Transverse colon (tissue), 4 donors: ENCODE results near the gene ID1. TPM values are rescaled to one million over a fixed set of nuclear protein-coding genes. Genes with fewer than 3 reads are reported as not detected.

Source experiments
- DNase-seq: peaks from one replicate; pipeline ENCODE4 v3.0.0-alpha.2; 2019
- H3K27ac ChIP-seq, 4 donors: fragments of 200-600 bp; sonication (generic); 2 replicates each; pipeline ENCODE4 v1.5.1; 2016 to 2018; ENCODE audit warnings: inconsistent platforms in 4 of 4
- H3K27me3 ChIP-seq: fragments of 200-600 bp; sonication (generic); 2 replicates; pipeline ENCODE4 v1.5.1; 2017; ENCODE audit warnings: inconsistent platforms
- H3K36me3 ChIP-seq, 4 donors: fragments of 200-600 bp; sonication (generic); 2 replicates each; pipeline ENCODE4 v1.5.1; 2017 to 2019; ENCODE audit warnings: inconsistent platforms in 4 of 4
- H3K4me1 ChIP-seq, 4 donors: fragments of 200-600 bp; sonication (generic); 2 replicates each; pipeline ENCODE4 v1.5.1; 2017 to 2020; ENCODE audit warnings: inconsistent platforms in 4 of 4
- H3K4me3 ChIP-seq, 4 donors: fragments of 200-600 bp; sonication (generic); 1 replicate in 1 of 4; 2 replicates in 3 of 4; pipeline versions ENCODE4 v1.5.1 to v1.6.1; 2017 to 2019; ENCODE audit warnings: inconsistent platforms in 4 of 4
- H3K9me3 ChIP-seq, 2 donors: fragments of 200-600 bp; sonication (generic); 2 replicates each; pipeline ENCODE4 v1.5.1; 2017 to 2019; ENCODE audit warnings: inconsistent platforms in 2 of 2
- EP300 ChIP-seq: sonication (generic); formaldehyde crosslinking; IDR thresholded peaks from one replicate; pipeline ENCODE4 v1.6.1; 2017; ENCODE audit warnings: antibody characterized with exemption, low read depth
- POLR2A ChIP-seq: fragments of 450-650 bp; IDR thresholded peaks from one replicate; pipeline ENCODE4 v1.6.1; 2016; ENCODE audit warnings: antibody characterized with exemption, mild to moderate bottlenecking, moderate library complexity
- POLR2AphosphoS5 ChIP-seq, 3 donors: sonication (generic); formaldehyde crosslinking; IDR thresholded peaks; one replicate each; pipeline ENCODE4 v1.6.1; 2016; ENCODE audit warnings: antibody characterized with exemption in 3 of 3
- whole genome bisulfite sequencing, 2 donors: methylation state at CpG; one replicate each; pipeline ENCODE4 v1.1.5; 2018; ENCODE audit warnings: low coverage in 1 of 2; 5-methylcytosine and 5-hydroxymethylcytosine counted together
- in situ Hi-C, 4 donors: fragments of 200-750 bp; cut with MboI; loops; one replicate each; pipeline versions ENCODE4 v1.15.0 to v1.15.1; 2017; ENCODE audit warnings: low sequenced_read_pairs in 3 of 4, low pct_ligation_motif_present in 1 of 4, low pct_unique_long_range_greater_than_20kb in 1 of 4
- intact Hi-C: fragments of 100-400 bp; cut with DNase I; formaldehyde crosslinking; loops from one replicate; pipeline ENCODE4 v1.15.1; 2023; ENCODE audit warnings: low total_unique reads
- small RNA-seq, 4 donors: library from RNA; depleted of rRNA; stranded (forward); fragments of <200 nt; gene quantifications; one replicate each; pipeline ENCODE3, GENCODE V24; 2016
- total RNA-seq, 4 donors: library from RNA; depleted of rRNA; stranded (reverse); fragments of >200 nt; gene quantifications; one replicate each; pipeline ENCODE4 v1.1.0, GENCODE V29; 2016
- TF ChIP-seq, protein P1 (sequence below), 5 experiments: fragments of 200-600 bp in 3 of 5; fragments of 450-650 bp in 2 of 5; sonication (generic) in 3 of 5; IDR thresholded peaks; 1 replicate in 2 of 5; 2 replicates in 3 of 5; pipeline ENCODE4 v1.5.1; 2016 to 2017; ENCODE audit warnings: antibody characterized with exemption in 5 of 5, inconsistent platforms in 3 of 5, mild to moderate bottlenecking in 2 of 5, moderate library complexity in 1 of 5

ID1 gene
- total RNA-seq, 4 donors from 2014 or later = 516 to 1,015 (median 933) TPM

DNA sequence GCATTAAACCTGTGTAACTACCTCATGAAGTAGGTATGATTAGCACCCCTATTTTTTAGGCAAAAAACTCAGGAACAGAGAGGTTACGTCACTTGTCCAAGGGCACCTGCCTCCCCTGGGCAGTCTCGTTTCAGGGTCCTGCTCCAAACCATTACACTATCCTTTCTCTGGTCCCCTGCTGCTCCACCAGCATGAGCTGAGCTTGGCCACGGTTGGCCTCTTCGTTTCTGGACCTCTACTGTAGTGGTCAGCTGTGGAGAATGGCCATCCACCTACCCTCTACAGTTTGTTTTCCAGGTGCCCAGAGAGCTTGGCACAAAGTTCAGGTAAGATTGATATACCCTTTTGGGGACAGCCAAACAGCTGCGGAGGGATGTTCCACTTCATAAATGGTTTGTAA lies 49.4 kb downstream of the ID1 start:
- no peaks in the 10 kb centered on the region for H3K27me3 ChIP-seq
- H3K27ac ChIP-seq = no peak overlapping the region
- H3K36me3 ChIP-seq = no peaks in the 10 kb centered on the region
- intact Hi-C loops = no loop called here
- no peaks in the 10 kb centered on the region for H3K9me3 ChIP-seq
- TF ChIP-seq, protein P1, sequence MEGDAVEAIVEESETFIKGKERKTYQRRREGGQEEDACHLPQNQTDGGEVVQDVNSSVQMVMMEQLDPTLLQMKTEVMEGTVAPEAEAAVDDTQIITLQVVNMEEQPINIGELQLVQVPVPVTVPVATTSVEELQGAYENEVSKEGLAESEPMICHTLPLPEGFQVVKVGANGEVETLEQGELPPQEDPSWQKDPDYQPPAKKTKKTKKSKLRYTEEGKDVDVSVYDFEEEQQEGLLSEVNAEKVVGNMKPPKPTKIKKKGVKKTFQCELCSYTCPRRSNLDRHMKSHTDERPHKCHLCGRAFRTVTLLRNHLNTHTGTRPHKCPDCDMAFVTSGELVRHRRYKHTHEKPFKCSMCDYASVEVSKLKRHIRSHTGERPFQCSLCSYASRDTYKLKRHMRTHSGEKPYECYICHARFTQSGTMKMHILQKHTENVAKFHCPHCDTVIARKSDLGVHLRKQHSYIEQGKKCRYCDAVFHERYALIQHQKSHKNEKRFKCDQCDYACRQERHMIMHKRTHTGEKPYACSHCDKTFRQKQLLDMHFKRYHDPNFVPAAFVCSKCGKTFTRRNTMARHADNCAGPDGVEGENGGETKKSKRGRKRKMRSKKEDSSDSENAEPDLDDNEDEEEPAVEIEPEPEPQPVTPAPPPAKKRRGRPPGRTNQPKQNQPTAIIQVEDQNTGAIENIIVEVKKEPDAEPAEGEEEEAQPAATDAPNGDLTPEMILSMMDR (IDR thresholded peaks at IDR 0.05) = no peak
- TF ChIP-seq POLR2AphosphoS5 (IDR thresholded peaks at IDR 0.05) = no peak
- no peak for TF ChIP-seq EP300
- no peak for TF ChIP-seq POLR2A
- in situ Hi-C loops = loop anchor here in 1 of 4 donors (10.0 kb wide), 1 partner anchor 70 kb away; the partner anchor contains the start of gene BCL2L1
- 67 to 74% methylated on average over 4 to 5 of the region's 5 CpGs for WGBS, 2 donors
- H3K4me1 ChIP-seq = peaks cover 0 to 10% (median 6%) of the 10 kb centered on the region in 4 donors
- no peak for DNase-seq
- H3K4me3 ChIP-seq = no peak overlapping the region

Small RNA genes within 50 kb of the gene (small RNA-seq; reads per million reads assigned to genes)
- gene MIR3193 = 0 to 0.42 (median 0) reads per million in 4 donors

Other genes starting within 250 kb of the ID1 start
- gene DEFB118, start 236.7 kb upstream of the ID1 start, total RNA-seq = not detected
- not detected for gene DEFB119, start 214.7 kb upstream of the ID1 start, total RNA-seq
- not detected for gene DEFB121, start 199.1 kb upstream of the ID1 start, total RNA-seq
- not detected for gene DEFB123, start 164.7 kb upstream of the ID1 start, total RNA-seq
- not detected for gene DEFB124, start 130.2 kb upstream of the ID1 start, total RNA-seq
- gene REM1, start 130.0 kb upstream of the ID1 start, total RNA-seq = 1 to 10 TPM in 2 of 4 donors, under 1 TPM in 1, not detected in 1; 0.80 to 1.8 (median 1.3) TPM
- 10 to 100 TPM; 38.4 to 86.0 (median 63.4) TPM for gene HM13, start 90.8 kb upstream of the ID1 start, total RNA-seq
- gene COX4I2, start 32.6 kb downstream of the ID1 start, total RNA-seq = not detected
- gene BCL2L1, start 117.6 kb downstream of the ID1 start, total RNA-seq = 100 to 1,000 TPM in 3 of 4 donors, 10 to 100 TPM in 1; 98.6 to 151 (median 107) TPM
- gene TPX2, start 134.0 kb downstream of the ID1 start, total RNA-seq = 10 to 100 TPM in 2 of 4 donors, 1 to 10 TPM in 2; 3.2 to 15.7 (median 7.8) TPM
- gene MYLK2, start 214.1 kb downstream of the ID1 start, total RNA-seq = under 1 TPM in 1 of 4 donors, not detected in 3; 0.16 TPM
- under 1 TPM in 1 of 4 donors, not detected in 3; 0.55 TPM for gene FOXS1, start 240.3 kb downstream of the ID1 start, total RNA-seq